ENCODE results near the gene CNR2.
"Not testable (repeated sequence)": the region's sequence is repeated elsewhere in the genome, so short reads cannot be mapped to it uniquely, and the experiment has no call there.

The CNR2 gene

DNA sequence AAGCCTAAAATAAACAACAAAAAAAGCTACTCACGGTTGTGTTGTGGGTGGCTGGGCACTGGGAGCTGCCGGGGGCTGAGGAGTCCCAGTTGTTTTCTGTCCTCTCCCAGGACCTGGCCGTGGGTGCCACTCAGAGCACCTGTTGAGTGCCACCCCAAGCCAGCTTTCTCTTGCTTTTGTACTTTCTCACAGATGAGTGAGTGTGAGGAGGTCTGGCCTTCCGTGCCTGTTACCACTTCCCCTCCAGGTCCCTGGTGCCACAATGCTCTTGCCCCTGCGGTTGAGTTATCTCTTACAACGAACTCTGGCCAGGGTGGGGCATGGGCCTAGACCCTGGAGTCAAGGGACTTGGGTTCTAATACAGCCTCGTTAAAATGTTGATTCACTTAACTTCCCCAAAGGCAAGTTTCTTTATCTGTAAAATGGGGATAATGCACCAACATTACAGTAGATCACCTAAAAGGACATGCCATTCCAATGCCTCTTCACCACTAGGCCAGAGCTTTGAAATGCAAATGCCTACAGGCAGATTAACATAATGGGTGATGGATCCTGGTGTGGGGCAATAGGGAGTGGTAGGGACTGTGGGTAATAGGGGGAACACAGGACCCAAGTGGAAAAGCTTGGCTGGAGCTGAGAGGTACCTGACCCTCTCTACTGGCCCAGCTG, at the start of gene CNR2:
TSS of gene CNR2 (minus strand) at position 151 of the 669 bp plus-strand sequence. CDS start 37,745 bp downstream, outside the sequence.
- no peak for DNase-seq (ENCODE audit: extremely low read depth in 1 of 2, low read depth in 1 of 2)

GRCh38 chr1:23960291-23961020, 47.3 kb upstream of the CNR2 start:
- DNase-seq (ENCODE audit: extremely low read depth in 1 of 2, low read depth in 1 of 2) = no peak

- peak; percentile 85 to 94 for DNase-seq (ENCODE audit: extremely low read depth in 1 of 2, low read depth in 1 of 2)
Observed at GRCh38 chr1:23959461-23960290, 46.5 kb upstream of the CNR2 start, which contains the start of gene PNRC2. Gene PNRC2 (plus strand): TSS chr1:23959828. CDS start chr1:23961458, 1,630 bp downstream.

GRCh38 chr1:23958810-23959460, 45.8 kb upstream of the CNR2 start:
- peak; percentile 73 to 77 for DNase-seq (ENCODE audit: extremely low read depth in 1 of 2, low read depth in 1 of 2)

DNA sequence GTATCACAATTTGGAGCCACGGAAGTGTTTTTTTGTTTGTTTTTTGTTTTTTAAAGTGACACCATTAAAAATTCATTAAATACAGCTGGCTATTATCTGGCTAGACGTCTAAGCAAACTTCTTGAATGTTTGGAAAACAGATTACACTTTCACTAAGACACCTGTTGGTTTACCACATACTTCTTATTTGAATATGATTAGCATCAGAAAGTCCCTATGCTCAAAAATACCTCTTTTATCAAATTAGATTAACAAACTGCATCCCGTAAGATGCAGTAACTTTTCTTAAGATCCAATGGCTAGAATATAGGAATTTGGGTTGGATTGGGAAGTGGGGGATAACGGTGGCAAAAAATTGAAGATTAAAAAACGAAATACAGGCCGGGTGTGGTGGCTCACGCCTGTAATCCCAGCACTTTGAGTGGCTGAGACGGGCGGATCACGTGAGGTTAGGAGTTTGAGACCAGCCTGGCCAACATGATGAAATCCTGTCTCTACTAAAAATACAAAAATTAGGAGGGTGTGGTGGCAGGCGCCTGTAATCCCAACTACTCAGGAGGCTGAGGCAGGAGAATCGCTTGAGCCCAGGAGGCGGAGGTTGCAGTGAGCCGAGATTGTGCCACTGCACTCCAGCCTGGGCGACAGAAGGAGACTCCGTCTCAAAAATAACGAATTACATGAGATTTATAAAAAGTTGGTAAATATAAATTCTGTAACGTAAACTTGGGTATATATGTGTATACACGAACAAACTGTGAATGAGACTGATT, 45.1 kb upstream of the CNR2 start:
- DNase-seq (ENCODE audit: extremely low read depth in 1 of 2, low read depth in 1 of 2) = not testable (repeated sequence)

GRCh38 chr1:23957096-23957495, 43.9 kb upstream of the CNR2 start:
- no peak for DNase-seq (ENCODE audit: extremely low read depth in 1 of 2, low read depth in 1 of 2)

DNA sequence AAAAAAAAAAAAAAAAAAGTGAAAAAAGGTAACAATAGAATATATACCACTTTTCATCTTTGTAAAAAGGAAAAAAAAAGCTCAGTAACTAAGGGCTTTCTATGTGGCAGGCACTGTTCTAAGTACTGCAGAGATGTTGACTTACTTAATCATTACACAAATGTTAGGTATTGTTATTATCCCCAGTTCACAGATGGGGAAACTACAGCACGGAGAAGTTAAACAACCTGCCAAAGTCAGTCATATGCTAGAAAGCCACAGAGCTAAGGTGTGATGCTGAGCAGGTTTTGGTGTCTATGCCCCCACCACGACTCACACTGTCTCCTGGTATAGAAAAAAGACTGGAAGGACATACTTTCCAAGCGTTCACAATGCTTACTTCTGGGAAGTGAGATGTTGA, 39.9 kb upstream of the CNR2 start:
- no peak for DNase-seq (ENCODE audit: extremely low read depth in 1 of 2, low read depth in 1 of 2)

DNA sequence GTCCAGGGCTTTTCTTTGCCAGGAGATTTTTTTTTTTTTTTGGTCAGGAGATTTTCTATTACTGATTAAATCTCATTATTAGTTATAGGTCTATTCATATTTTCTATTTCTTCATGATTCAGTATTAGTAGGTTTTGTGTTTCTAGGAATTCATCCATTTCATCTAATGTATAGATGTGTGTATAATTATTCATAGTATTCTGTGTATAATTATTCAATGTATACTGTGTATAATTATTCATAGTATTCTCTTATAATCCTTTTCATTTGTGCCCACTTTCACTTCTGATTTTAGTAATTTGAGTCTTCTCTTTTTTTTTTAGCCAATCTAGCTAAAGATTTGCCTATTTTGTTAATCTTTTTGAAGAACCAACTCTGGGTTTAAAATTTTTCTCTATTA, 34.2 kb upstream of the CNR2 start:
- no peak for DNase-seq (ENCODE audit: extremely low read depth in 1 of 2, low read depth in 1 of 2)

- no peak for DNase-seq (ENCODE audit: extremely low read depth in 1 of 2, low read depth in 1 of 2)
Observed at GRCh38 chr1:23936481-23937176, 23.5 kb upstream of the CNR2 start.

DNA sequence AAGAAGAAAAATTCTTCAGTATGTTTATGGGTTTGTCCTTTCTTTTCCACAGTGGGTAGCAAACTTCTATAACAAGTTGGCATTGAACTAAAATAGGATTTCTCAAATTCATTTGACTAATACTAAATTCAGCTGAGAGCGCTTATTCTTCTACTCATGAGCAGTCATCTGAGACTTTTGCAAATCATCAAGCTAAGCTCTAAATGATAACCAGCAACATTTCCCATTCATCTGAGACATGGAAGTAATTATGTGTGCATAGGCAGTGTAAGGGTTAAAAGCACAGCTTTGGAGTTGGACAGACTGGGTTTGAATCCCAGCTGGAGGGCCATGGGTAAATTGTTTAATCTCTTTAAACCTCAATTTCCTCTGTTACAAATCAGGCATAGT, 18.3 kb upstream of the CNR2 start:
- no peak for DNase-seq (ENCODE audit: extremely low read depth in 1 of 2, low read depth in 1 of 2)

GRCh38 chr1:23930861-23931490, 17.8 kb upstream of the CNR2 start:
- DNase-seq (ENCODE audit: extremely low read depth in 1 of 2, low read depth in 1 of 2) = no peak

DNA sequence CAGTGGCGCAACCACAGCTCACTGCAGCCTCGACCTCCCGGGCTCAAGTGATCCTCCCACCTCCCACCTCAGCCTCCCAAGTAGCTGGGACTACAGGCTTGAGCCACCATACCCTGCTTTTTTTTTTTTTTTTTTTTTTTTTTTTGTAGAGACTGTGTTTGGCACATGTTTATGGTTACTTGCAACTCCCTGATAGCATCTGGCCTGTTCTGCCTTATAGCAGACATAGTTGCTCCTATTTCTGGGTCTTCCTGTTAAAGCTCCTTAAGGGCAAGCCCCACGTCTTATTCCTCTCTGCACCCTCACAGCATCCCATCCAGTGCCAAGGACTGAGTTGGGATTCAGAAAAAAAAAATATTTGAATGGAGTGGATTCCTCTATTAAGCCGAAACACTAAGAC, 17.1 kb upstream of the CNR2 start:
- no peak for DNase-seq (ENCODE audit: extremely low read depth in 1 of 2, low read depth in 1 of 2)

- DNase-seq (ENCODE audit: extremely low read depth in 1 of 2, low read depth in 1 of 2) = no peak
Observed at GRCh38 chr1:23928789-23929188, 15.6 kb upstream of the CNR2 start.

DNA sequence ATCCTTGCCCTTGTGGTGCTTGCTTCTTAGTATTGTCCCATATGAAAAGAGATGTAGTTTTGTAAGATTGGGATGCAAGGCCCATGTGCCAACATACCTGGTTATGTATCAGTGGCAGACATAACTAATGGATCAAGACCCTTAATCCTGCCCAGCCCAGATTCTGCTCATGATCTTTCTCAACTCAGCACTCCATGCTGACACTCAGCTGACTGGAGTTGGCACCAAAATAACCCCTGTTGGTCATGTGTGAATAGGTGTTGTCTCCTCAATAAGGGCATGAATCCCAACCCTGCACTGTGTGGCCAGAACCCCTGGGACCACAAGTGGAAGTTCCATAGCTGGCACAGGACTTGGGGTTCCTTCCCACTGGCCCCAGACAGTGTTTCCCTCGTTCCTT, 13.9 kb upstream of the CNR2 start:
- no peak for DNase-seq (ENCODE audit: extremely low read depth in 1 of 2, low read depth in 1 of 2)

GRCh38 chr1:23925279-23925678, 12.1 kb upstream of the CNR2 start:
- DNase-seq (ENCODE audit: extremely low read depth in 1 of 2, low read depth in 1 of 2) = no peak

GRCh38 chr1:23924601-23925000, 11.4 kb upstream of the CNR2 start:
- DNase-seq (ENCODE audit: extremely low read depth in 1 of 2, low read depth in 1 of 2) = no peak

GRCh38 chr1:23923592-23924499, 10.7 kb upstream of the CNR2 start:
- no peak for DNase-seq (ENCODE audit: extremely low read depth in 1 of 2, low read depth in 1 of 2)

DNA sequence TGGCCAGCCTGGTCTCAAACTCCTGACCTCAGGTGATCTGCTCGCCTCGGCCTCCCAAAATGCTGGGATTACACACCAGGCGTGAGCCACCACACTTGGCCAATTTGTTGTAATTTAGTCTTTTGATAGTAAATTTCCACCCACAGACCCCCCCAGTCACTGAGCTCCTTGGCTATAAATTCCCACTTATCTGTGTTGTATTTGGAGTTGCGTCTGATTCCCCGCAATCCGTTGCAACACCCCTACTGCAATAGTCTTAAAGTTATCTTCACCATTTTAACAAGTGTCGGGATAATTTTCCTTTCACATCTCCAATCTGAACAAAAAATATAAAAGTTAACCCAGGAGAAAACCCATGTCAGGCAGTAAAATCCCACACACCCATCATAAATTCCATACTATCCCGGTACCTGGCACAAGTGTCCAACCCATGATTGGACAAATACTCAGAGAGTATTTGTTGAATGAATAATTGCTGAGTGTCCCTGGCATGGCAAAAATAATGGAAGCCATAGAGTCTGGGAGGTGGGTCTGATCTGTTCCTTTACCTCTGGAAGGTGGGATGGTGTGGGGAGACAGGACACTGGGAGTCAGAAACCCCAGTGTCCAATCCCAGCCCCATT, 9.3 kb upstream of the CNR2 start:
- no peak for DNase-seq (ENCODE audit: extremely low read depth in 1 of 2, low read depth in 1 of 2)

All from activated CD8-positive, alpha-beta memory T cell treated with anti-CD3 and anti-CD28 coated beads for 1 hour (primary cell).